ENCODE measurements around the gene NPHS2. TPM values are rescaled to one million over a fixed set of nuclear protein-coding genes. Genes with fewer than 3 reads are reported as not detected.

The NPHS2 gene
- total RNA-seq, 6 experiments from 2014 or later = not detected

DNA sequence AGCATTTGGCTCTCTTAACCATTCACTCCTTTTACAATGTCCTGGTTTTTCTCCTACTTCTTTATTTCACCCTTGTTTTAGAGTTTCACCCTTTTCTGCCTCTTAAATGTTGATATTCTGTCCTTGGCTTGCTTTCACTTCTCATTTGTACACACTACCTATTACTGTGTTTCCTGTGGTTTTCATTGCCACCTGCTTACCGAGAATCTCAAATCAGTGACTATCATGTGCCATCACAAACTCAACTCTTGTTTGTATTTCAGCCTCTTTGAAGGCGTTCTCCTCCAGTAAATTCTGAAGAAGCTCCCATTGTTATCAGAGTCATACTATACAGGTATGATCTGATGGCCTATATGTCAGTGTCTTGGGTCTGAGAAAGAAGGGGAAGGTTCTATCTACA is 65.7 kb downstream of the NPHS2 start:
- Mint-ChIP-seq H3K4me1 (ENCODE audit: low read depth) (no peaks in the 10 kb centered on the region), H3K27me3 (ENCODE audit: insufficient read depth) (peaks cover 3% of the 10 kb centered on the region; the same call in 1 of the 2 replicates)
- no peak for DNase-seq

DNA sequence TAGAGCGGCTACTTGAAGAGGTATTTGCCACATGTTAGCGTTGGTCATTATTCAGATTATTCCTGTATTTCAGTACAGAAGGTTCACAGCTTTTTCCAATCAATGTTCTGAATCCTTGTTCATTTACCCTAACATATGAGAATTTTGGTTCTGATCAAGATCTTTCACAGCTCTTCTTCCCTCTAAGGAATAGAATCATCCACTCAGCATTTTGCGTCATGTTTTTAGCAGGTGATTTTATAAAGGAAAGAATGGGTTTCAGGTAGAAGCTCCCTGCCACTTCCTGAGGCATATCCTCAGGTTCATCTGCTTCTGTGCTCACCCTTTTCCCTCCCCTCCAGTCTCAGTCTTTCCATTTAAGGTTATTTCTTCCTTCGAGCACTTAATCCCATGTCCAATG is 66.4 kb downstream of the NPHS2 start:
- no peak for TF ChIP-seq CTCF (IDR thresholded peaks at IDR 0.05)

More for the DNA sequence above, 65.7 kb downstream of the NPHS2 start:
- no peak for TF ChIP-seq CTCF (IDR thresholded peaks at IDR 0.05)
- Mint-ChIP-seq H3K4me3 (no peak overlapping the region), H3K9me3 (no peaks in the 10 kb centered on the region), H3K36me3 (ENCODE audit: low read depth) (no peaks in the 10 kb centered on the region), H3K27ac (no peak overlapping the region)

DNA sequence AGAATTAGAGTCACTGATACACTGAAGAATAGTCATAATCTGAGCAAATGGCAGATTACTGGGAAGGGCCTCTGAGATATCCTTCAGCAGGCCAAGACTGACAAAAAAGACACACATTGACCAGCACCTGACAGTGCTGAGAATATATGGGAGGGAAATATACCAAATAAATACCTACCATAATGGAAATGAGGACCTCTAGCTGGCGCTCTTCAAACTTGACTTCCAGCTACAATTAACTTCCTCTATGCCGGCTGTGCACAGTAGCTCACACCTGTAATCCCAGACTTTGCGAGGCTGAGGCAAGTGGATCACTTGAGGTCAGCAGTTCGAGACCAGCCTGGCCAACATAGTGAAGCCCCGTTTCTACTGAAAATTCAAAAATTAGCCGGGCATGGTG is 69.5 kb downstream of the NPHS2 start:
- TF ChIP-seq CTCF (IDR thresholded peaks at IDR 0.05) = no peak
- no peaks in the 10 kb centered on the region for H3K4me1 Mint-ChIP-seq (ENCODE audit: low read depth)
- no peak overlapping the region for H3K4me3 Mint-ChIP-seq
- H3K27ac Mint-ChIP-seq = no peak overlapping the region
- H3K36me3 Mint-ChIP-seq (ENCODE audit: low read depth) = no peaks in the 10 kb centered on the region
- H3K9me3 Mint-ChIP-seq = no peaks in the 10 kb centered on the region
- DNase-seq = no peak
- peaks cover 3% of the 10 kb centered on the region for H3K27me3 Mint-ChIP-seq (ENCODE audit: insufficient read depth)

More for the DNA sequence above, 66.4 kb downstream of the NPHS2 start:
- DNase-seq = no peak
- no peaks in the 10 kb centered on the region for H3K4me1 Mint-ChIP-seq (ENCODE audit: low read depth)
- no peak overlapping the region for H3K27ac Mint-ChIP-seq
- H3K36me3 Mint-ChIP-seq (ENCODE audit: low read depth) = no peaks in the 10 kb centered on the region
- H3K27me3 Mint-ChIP-seq (ENCODE audit: insufficient read depth) = peaks cover 3% of the 10 kb centered on the region; the same call in 1 of the 2 replicates
- no peak overlapping the region for H3K4me3 Mint-ChIP-seq
- no peaks in the 10 kb centered on the region for H3K9me3 Mint-ChIP-seq

Other genes starting within 250 kb of the NPHS2 start
- gene AXDND1, start 210.0 kb downstream of the NPHS2 start, total RNA-seq (2021; fragmentation: NEBNext Ultra II Directional; extraction: Animal tissue kit (Norgen Biotek cat#: 25700)) = under 1 TPM in 1 of 6 experiments, not detected in 5; 0.50 TPM
- not detected for gene TDRD5, start 15.9 kb upstream of the NPHS2 start, total RNA-seq (2021; fragmentation: NEBNext Ultra II Directional; extraction: Animal tissue kit (Norgen Biotek cat#: 25700))
- not detected for gene FAM163A, start 167.3 kb upstream of the NPHS2 start, total RNA-seq (2021; fragmentation: NEBNext Ultra II Directional; extraction: Animal tissue kit (Norgen Biotek cat#: 25700))